Measurements from ENCODE around the gene GPR35.
A peak's percentile ranks its signal among the peaks of the same experiment; 100 is the strongest.

GPR35 gene

GRCh38 chr2:240589375-240589774 lies 35.9 kb upstream of the GPR35 start:
- no peak for DNase-seq

DNA sequence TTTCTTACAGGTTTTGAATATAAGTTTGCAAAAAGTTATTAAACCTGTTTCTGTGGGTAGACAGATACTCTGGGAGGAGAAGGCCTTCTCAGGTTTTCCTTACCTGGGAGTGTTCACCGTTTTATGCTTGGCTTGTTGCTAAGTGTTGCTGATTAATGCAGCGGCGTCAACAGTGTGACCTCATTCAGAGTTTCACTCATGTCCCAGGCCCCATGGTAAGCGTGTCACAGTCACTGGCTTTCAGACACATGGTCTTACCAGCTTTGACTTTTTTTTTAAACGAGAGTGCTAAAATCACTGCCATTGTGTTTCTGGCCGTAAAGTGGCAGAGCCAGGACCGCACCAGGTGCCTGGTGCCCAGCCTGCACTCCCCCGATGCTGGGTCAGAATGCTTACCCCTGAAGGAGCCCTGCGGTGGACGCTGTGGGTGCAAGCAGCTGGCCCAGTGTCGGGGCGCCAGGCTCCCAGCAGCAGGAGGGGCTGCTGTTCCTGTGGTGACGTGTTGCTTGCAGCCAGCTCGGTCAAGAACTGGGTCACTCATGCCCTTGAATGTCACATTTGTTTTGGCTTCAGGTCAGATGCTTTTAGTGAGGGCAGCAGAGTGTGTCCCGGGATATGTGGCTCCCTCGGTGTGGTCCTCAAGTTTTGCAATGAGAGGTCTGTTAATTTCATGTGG lies 35.3 kb upstream of the GPR35 start:
- DNase-seq, result no peak

GRCh38 chr2:240590681-240591111 lies 34.6 kb upstream of the GPR35 start:
- no peak for DNase-seq

GRCh38 chr2:240591226-240591625 lies 34.1 kb upstream of the GPR35 start:
- no peak for DNase-seq

- no peak for DNase-seq
Observed at GRCh38 chr2:240591784-240592183, 33.5 kb upstream of the GPR35 start.

DNA sequence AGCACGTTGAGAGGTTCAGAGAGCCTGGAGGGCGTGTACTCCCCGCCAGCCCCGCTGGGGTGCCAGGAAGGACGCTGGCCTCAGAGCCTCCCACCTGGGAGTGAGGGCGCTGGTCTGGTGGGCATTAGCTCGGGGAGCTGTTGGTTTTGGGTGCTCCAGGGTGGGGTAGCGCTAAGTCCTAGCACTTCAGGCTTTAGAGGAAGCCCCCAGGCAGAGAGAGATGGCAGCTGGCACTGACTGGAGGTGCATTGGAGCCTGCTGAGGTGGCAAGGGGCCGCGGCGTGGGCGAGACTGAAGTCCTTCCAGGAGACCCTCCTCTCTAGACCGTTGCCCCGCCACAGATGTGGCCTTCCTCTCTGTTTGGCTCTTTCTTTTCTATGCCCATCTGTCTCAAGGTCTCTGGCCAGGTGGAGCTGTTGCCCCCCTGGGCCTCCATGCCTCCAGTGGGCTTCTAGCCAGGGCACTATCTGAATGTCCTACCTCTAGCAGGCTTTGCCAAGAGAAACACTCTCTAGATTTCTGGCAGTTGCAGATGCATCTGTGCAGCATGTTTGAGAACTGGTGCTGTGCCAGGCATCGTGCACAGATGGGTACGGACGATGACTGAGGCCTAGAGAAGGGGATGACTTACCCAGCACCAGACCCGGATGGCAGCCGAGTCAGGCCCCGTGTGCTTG lies 32.1 kb upstream of the GPR35 start:
- no peak for DNase-seq

DNA sequence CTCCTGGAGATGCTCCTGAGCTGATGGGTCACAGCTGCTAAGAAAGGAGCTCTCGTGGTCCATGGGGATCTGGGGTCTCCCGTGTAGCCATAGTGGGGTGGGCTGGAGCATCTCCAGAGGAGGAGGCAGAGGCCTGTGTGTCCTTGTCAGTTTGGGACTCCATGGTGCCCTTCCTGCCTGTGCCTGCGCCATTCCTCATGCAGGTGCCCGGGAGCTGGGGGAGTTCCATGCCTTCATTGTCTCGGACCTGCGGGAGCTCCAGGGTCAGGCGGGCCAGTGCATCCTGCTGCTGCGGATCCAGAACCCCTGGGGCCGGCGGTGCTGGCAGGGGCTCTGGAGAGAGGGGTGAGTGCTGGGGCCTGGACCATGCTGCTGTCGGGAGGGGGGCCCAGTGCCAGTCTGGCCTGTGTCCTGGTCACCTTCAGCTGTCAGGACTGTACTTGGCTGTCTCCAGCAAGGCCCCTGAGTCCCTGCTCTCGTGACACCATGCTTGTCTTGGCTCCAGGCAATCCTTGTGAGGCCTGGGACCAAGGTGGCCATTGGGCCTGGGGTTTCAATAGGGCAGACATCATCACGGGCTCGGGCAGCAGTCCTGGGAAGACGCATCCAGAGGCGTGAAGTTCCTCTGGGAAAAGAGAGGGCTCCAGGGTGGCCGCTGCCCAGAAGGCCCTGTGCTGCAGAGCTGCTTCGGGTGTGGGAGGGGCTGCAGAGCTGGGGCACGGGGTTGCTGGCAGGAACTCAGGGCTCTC lies 31.4 kb upstream of the GPR35 start:
- no peak for DNase-seq

- no peak for DNase-seq
Observed at GRCh38 chr2:240594511-240595380, 30.5 kb upstream of the GPR35 start.

- peak; percentile 63 for DNase-seq
Observed at GRCh38 chr2:240595381-240596079, 29.8 kb upstream of the GPR35 start.

DNA sequence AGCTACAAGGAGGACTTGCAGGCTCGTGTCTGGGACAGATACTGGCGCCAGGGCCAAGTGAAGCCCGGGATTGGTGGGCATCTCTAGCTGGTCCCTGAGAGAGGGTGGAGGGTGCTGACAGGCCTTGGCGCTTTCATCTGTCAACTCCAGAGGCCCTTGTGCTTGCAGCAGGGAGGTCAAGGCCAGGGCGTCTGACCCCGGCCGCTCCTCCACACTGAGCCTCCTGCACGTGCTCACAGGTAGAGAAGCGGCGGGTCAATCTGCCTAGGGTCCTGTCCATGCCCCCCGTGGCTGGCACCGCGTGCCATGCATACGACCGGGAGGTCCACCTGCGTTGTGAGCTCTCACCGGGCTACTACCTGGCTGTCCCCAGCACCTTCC lies 29.2 kb upstream of the GPR35 start:
- no peak for DNase-seq

DNA sequence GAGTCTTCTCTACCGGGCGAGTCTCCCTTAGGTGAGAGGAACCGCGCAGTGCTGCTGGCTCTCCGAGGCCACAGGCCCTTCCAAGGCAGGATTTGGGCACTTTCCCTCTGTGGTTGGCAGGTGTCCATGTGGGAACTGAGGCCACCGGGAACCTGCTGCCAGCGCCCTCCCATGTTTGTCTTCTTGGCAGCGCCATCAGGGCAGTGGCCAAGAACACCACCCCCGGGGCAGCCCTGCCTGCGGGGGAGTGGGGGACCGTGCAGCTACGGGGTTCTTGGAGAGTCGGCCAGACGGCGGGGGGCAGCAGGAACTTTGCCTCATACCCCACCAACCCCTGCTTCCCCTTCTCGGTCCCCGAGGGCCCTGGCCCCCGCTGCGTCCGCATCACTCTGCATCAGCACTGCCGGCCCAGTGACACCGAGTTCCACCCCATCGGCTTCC lies 28.8 kb upstream of the GPR35 start:
- DNase-seq, result no peak

GRCh38 chr2:240597054-240597418 lies 28.2 kb upstream of the GPR35 start:
- no peak for DNase-seq

DNA sequence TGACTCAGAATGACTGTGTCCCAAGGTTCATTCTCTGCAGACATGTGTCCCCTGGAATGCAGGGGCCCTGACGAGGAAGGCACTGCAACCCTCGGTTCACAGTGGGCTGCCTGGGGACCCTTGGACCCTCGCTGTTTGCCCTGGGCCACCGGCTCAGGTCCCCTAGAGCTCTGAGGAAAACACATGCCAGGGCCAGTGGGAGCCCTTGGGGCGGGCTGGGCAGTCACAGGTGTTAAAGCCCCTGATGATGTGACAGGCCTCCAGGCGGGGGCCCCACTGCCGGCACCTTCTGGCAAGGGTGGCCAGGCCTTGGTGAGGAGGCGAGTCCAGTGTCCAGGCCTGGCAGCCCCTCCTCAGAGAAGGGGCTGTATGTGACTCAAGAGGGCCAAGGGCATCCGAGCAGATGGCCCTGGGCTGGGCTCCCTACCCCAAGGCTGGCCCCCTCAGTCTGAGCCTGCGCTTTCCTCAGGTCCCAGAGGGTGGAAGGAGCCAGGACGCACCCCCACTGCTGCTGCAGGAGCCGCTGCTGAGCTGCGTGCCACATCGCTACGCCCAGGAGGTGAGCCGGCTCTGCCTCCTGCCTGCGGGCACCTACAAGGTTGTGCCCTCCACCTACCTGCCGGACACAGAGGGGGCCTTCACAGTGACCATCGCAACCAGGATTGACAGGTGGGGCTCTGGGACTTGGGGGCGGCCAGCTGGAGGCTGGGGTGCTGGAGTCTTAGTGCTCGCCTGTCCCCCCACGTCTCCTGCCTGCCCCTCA lies 27.7 kb upstream of the GPR35 start:
- no peak for DNase-seq

GRCh38 chr2:240598311-240598911 lies 26.9 kb upstream of the GPR35 start:
- DNase-seq, result no peak

- DNase-seq, result no peak
Observed at GRCh38 chr2:240599141-240599583, 26.1 kb upstream of the GPR35 start.

- no peak for DNase-seq
Observed at GRCh38 chr2:240600451-240600961, 24.8 kb upstream of the GPR35 start.

DNA sequence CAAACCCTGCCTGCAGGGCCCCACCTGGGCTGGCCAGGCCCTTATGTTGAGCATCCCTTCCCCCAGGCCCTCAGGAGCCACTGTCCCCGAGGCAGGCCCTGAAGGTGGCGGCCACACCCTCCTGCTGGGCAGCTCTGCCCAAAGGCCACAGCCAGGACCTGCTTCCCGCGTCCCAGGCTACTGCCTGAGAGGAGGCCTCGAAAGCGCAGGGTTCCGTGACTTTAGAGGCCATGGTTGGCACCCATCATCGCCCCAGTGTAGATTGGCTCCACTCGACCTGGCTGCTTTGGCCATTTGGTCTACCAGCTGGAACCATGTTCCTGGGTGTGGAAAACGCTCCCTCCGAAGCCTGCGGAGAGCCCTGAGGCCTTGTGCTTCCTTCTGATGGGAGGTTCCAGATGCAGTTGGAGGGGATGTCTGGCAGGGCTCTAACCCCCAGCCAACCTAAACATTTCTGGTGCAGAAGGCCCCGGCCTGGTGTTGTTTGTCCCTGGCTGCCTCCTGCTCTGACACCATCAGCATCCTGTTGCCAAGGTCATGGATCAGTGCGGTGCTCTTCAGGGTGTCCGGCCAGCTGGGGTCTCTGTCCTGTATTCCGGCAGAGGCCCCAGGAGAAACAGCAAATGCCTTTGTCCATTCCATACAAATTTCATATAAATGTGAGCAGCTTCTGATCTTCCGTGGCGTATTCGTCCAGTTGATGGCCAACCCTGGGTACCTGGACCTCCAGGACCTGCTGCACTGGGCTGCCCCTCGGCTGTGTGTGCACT lies 24.0 kb upstream of the GPR35 start:
- no peak for DNase-seq

- no peak for DNase-seq
Observed at GRCh38 chr2:240601831-240602160, 23.5 kb upstream of the GPR35 start.

- DNase-seq, result no peak
Observed at GRCh38 chr2:240602266-240603050, 22.8 kb upstream of the GPR35 start.
